T-helper 9 cell (primary cell): ENCODE results near the gene BRINP3.

ENCODE experiments used
- DNase-seq: peaks from one replicate; pipeline ENCODE4 v3.0.0-alpha.2; 2020

Gene BRINP3

DNA sequence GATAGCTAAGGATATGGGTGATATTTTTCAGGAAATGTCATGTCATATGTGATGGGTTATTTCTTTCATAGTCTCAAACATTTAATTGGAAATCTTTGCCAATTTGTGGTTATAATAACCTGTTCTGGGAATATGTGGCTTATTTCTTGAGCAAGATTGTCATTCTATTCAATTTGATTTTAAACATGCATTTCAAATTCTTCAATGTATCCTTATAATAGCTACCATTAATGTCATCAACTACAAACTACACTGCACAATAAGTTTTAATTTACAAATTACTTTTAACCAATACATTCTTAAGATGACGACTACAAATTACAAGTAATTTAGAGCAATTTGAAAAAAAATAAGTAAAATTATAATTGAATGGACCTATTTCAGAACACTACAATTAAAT lies 164.9 kb downstream of the BRINP3 start:
- no peak for DNase-seq

DNA sequence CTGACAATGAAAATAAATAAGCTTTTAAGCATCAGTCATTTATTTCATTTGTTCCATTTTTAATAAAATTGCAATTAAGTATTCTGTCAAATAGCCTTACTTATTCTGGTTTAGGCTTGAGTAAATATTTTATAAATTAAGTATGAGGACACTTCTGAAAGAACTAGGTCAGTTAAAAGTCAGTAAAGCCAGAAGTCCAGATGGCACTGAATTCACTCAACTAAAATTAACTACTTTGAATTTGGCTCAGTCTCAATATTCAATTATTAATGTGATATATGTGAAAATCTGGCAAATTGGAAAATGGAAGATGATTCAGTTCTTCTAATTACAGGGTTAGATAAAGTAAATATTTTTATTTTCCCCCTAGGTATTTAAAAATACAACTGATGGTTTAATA lies 174.2 kb downstream of the BRINP3 start:
- DNase-seq: no peak

GRCh38 chr1:190296453-190296852 lies 181.2 kb downstream of the BRINP3 start:
- DNase-seq: no peak

DNA sequence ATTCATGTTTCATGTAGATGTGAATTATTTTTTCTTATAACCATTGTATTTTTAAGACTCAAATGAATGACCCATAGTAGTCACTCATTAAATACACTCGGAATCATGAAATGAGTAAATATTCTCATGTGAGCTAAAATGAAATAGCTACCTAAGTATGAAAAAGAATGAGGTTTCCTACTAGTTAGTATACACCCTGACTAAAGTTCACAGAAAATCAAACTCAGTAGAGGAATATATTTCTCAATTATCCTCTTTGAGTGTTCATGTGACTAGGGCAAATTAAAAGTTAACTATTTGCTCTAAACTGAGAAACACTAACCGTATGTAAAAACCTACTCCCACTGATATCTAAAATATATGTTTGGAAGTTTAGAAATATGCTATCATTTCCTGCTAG lies 187.8 kb downstream of the BRINP3 start:
- no peak for DNase-seq

DNA sequence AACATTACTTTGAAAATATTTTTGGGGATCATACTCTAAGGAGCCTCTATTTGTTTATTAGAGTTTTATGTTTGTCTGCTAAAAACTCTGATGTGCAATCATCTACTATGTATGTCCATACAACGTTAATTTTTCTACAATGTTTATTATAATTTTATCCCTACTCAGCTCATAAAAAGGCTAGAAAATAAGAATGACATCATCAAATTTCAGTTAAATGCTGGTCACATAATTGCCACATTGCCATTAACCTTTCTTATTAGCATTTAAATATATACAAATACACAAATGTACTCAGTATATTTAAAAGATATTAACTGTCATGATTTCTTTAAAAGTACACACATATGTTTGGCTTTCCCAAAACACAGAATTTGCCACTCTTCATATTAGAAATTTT lies 191.6 kb downstream of the BRINP3 start:
- DNase-seq: no peak

DNA sequence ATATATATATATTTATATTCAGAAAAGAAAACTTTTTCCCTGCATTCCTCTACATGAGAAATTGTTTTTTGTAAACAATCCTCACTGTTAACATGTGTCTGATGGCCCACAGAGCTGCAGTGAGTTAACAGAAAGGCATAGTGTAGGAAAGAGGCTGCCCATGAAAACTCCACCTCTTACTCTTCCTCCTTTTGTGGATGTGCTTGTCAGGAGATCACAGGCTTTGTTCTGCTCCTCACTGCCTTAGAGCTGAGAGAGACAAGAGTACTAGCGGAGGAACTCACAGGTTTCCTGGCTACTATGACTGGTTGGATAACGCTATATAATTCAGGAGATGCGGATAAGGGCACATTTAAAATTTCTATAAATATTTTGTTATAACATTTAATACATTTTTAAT lies 200.6 kb downstream of the BRINP3 start:
- DNase-seq: no peak

DNA sequence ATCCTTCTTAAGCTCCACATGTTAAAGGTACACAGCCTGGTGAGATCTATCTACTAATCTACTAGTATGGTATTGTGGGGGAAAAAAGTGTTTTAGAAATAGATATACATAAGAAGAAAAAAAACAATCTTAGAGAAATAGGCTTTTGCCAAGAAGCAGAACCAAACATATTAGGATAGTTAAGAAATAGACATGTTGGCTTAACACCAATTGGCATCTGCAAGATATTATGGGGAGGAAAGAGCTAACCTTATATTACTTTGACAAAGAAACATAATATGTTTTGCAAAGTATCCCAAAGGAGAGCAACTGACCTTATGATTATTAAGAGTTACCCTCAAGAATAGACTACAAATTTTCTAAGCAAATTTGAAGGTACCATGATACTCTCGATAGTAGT lies 202.9 kb downstream of the BRINP3 start:
- DNase-seq: no peak

DNA sequence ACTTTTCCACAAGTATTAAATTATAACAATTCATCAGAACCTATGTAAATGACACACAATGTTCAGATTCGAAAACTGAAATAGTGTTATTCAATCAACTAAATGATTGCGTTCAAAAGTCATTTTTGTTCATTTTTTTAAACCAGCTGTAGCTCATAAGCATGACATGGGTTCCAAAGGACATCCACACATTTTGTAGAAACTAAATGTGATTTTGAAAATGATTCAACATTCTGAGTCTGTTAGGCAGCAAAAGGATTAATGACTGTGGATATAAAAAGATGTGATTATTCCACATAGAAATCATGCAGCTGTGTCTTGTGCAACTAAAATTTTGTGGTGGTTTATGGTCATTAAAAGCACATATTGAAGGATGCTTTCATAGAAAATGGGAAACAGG lies 204.5 kb downstream of the BRINP3 start:
- DNase-seq: no peak

GRCh38 chr1:190262538-190262937 lies 215.1 kb downstream of the BRINP3 start:
- DNase-seq: no peak

DNA sequence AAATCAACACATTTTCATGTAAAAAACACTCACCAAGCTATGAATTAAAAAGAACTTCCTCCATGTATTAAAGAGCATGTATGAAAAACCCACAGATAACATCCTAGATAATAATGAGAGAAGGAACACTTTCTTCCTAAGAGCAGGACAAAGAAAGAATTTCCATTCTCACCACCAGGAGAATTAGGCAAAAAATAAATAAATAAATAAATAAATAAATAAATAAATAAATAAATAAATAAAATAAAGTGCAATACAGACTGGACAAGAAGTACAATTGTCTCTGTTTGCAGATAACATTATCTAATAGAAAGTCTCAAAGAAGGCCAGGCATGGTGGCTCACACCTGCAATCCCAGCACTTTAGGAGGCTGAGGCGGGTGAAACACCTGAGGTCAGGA lies 218.2 kb downstream of the BRINP3 start:
- no peak for DNase-seq

DNA sequence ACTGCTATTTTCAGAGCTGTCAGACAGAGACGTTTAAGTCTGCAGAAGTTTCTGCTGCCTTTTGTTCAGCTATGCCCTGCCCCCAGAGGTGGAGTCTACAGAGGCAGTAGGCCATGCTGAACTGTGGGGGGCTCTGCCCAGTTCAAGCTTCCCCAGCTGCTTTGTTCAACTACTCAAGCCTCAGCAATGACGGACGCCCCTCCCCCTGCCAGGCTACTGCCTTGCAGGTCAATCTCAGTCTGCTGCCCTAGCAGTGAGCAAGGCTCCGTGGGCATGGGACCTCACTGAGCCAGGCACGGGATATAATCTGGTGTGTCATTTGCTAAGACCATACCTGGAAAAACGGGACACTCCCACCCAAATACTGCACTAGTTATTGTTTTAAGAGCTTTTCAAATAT lies 219.7 kb downstream of the BRINP3 start:
- DNase-seq: no peak

DNA sequence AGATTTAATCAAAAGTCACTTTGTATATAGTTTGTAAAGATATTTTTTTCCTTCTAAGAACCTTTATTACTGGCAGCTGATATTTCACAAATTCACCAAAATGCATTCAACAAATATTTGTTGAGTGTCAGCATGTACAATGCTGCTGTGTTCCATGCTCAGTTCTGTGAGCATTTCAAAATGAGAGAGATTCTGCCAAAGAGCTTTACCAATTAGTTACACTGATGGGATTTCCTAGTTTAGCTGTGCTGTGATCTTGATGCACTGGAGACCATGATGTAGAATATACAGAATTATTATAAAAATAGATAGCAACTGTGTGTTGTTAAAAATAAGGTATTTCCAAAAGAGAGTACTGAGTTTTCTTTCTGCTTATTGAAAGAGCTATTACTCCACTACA lies 225.6 kb downstream of the BRINP3 start:
- DNase-seq: no peak

DNA sequence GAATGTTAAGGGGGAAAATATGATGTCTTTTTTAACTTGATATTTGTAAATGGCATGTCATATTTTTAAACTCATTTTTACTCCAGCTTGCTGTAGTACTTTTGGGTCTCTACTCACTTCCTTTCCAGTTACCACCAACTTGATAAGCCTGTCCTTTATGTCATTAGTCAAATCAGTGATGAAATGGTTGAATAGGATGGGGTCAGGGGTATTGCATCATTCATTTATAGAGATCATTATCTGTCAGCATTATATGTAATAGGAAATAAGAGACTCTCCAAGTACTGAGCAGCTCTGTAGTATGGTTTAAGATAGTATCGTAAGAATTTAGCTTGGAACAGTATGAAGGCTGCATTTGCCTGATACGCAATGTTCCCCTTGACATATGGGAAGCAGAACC lies 227.3 kb downstream of the BRINP3 start:
- no peak for DNase-seq

DNA sequence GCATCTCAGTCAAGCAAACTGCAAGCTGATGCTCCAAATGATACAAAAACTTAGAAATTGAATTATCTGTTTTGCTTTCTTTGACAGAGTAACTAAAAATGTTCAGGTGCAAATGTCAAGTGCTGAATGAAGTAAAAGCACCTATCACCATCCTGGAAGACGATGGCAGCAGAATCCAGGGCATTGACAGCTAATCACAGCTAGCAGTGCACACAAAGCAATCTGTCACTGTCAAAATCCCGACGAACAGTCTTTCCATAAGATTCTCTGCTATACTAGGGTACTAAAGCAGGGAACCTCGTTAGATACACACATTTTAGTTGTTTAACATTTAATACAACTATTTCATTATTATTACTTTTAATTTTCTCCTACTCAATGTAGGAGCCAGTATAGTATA lies 233.3 kb downstream of the BRINP3 start:
- no peak for DNase-seq

DNA sequence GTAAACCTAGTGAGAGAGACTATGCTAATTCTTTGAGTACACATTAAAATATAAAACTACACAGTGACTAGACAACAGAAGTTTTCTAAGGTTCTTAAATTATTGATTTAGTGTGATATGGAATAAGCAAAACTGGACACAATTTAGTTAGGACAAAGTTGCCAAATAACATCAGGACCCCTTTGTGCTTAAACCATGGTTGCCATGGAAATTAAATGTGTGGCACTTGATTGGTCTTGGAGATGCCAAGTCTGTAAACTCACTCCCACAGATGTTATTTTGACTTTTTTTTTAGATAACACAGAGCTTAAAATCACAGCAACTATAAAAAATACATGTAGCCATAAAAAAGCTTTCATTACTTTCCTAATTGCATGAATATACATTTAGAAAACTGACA lies 234.6 kb downstream of the BRINP3 start:
- DNase-seq: no peak

DNA sequence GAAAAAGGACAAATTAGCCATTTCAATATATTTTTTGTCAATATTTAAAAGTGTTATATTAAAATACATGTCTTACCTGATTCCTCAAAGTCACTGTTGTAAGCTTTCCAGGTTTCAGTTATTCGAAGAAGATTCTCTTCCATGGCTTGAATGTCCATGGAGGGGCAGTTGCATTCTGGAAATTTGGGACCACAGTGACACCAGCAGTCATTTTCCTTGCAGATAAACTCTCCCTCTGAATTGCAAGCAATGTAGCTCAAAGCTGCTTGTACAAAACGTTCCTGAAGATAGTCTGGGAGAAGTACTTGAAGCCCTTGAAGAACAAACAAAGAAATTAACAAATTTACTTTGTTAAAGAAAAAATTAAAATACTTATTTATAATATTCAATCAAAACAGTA lies 251.7 kb downstream of the BRINP3 start:
- no peak for DNase-seq

DNA sequence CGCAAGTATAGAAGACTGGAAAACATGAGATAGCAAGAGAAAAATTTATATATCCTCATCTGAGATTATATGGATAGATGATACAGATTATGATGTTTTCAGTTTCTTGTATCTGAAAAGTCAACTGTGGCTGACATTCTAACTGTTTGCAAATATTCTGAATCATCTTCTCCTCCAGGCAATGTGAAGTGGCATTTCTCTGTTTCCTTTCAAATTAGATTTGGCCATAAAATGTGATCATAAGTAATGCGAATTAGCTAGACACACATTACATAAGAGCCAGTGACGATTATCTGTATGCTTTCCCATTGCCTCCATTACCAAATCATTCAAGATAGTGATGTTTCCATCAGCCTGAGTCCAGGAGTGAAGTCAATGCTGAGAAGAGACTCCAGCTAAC lies 265.2 kb downstream of the BRINP3 start:
- no peak for DNase-seq

GRCh38 chr1:190207733-190208132 lies 269.9 kb downstream of the BRINP3 start:
- no peak for DNase-seq

DNA sequence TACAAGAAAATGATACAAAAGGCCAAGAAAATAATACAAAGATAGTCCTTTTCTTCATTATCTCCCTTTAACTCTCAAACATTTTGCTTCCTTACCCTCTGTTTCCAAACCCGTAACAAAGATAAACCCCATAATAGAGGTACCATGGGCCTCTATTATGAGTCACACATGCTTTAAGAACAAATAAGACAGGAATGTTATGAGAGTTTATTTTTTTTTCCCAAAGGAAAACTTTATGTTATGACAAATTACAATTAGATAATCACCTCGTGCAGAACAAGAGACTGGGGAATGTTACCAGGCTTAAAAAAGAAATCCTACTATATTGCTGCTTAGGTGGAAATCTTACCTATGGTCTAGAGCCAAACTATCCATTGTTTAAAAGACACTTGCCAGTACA lies 272.0 kb downstream of the BRINP3 start:
- no peak for DNase-seq

- no peak for DNase-seq
Observed at GRCh38 chr1:190196020-190196419, 281.6 kb downstream of the BRINP3 start.

- no peak for DNase-seq
Observed at GRCh38 chr1:190193508-190194115, 284.1 kb downstream of the BRINP3 start.

DNA sequence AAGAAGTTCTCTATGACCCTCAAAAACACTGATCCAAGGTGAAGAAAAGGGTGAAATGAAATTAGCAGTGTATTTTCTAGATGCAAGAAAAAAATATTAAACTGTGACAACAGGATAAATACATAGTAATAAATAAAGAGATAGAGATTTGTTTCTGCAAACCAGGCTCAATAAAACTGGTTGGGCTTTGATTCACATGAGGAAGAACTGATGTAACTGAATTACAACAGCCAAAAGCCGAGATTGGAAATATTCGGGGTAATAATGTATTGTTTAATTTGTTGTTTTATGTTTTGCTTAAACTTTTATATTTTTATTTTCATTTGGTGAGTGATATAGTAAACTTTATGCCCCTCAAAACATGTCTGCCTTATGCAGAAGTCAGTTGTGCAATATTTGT lies 285.0 kb downstream of the BRINP3 start:
- no peak for DNase-seq

DNA sequence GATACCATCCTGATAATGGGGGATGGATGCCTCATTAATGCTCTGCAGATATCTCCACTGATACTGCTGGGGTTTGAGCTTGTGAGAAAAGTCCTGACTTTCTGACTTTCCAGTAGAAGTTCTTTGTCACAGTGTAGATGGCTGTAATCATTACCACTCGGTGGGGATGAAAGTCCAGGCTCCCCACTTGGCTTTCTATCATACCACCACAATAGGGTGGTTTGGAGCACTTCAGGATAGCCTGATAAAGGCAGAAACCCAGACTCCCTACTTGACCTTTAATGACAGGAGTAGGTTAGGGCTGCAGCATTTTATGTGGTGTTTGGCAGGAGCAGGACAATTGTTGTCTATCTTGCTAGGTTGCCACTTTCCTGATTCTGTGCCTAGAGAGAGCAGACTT lies 294.1 kb downstream of the BRINP3 start:
- no peak for DNase-seq

DNA sequence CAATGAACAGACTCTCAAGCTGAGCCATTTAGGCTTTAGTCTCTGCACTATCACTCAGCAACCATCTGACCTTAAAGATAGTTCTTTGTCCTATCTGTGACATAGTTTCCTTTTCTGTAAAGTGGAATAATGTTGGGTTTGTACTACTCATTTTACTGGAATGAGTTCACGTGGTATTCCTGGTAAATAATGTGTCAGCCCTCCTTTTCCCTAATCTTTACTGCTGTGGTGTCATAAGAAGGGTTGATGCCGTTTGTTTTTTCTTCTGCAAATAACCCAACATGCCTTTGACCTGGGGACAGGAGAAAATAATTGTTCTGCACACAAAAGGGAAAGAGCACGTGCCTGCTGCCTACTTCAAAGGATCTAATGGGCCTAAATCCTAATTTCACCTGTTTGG lies 297.8 kb downstream of the BRINP3 start:
- no peak for DNase-seq

DNA sequence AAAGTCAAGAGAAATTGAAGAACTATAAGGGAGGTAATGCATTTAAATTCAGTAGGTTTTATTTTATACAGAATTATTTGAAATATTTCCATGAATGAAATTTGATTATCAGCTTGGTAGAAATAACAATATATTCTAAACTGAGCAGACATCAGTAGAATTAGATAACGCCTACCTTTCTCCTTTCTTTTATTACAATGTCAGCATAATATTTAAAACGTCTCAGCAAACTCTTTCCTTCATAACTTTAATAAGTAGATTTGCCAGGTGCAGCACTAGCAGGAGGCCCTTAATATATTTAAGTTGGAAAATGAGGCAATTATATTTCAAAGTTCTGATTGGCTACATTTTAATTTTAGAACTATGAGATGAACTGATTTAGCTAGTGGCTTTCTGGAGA lies 298.8 kb downstream of the BRINP3 start:
- no peak for DNase-seq

DNA sequence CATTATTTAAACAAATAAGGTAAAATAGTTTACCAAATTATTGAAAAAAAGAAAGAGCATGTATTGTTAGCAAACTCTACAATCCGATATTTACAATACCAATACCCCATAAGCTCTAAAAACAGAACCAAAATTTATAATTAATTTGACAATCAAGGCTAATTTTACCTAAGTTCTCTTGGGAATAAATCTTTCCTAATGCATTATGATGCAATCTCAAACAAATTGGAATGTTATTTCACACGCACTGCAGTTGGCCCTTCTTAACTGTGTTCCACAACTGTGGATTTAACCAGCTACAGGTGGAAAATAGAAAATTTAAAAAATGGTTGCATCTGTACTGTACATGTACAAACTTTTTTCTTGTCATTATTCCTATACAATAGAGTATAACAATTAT lies 300.1 kb downstream of the BRINP3 start:
- no peak for DNase-seq
